ENCODE measurements around the gene NEK6. TPM values are rescaled to one million over a fixed set of nuclear protein-coding genes. Genes with fewer than 3 reads are reported as not detected.

Gene NEK6
- total and polyA plus RNA-seq, 9 donors: 7.2 to 45.1 (median 22.8) TPM

- Histone ChIP-seq H3K4me1 (ENCODE audit: insufficient read depth) (no peaks in the 10 kb centered on the region), H3K9me3 (no peaks in the 10 kb centered on the region), H3K27me3 (no peaks in the 10 kb centered on the region), H3K27ac (no peak overlapping the region), H3K36me3 (no peaks in the 10 kb centered on the region), H3K4me3 (no peak overlapping the region)
- intact Hi-C loops (cut with DNase I): no loop called here
- no peak for DNase-seq
- TF ChIP-seq POLR2A (IDR thresholded peaks at IDR 0.05) (no peak), EP300 (IDR thresholded peaks at IDR 0.05) (no peak)
- TF ChIP-seq, protein P1, sequence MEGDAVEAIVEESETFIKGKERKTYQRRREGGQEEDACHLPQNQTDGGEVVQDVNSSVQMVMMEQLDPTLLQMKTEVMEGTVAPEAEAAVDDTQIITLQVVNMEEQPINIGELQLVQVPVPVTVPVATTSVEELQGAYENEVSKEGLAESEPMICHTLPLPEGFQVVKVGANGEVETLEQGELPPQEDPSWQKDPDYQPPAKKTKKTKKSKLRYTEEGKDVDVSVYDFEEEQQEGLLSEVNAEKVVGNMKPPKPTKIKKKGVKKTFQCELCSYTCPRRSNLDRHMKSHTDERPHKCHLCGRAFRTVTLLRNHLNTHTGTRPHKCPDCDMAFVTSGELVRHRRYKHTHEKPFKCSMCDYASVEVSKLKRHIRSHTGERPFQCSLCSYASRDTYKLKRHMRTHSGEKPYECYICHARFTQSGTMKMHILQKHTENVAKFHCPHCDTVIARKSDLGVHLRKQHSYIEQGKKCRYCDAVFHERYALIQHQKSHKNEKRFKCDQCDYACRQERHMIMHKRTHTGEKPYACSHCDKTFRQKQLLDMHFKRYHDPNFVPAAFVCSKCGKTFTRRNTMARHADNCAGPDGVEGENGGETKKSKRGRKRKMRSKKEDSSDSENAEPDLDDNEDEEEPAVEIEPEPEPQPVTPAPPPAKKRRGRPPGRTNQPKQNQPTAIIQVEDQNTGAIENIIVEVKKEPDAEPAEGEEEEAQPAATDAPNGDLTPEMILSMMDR (IDR thresholded peaks at IDR 0.05): no peak
- 93 to 98% (median 93%) methylated on average over 5 of the region's 5 CpGs for WGBS, 3 donors
These were observed 53.5 kb downstream of the NEK6 start for GRCh38 chr9:124311283-124311682.

DNA sequence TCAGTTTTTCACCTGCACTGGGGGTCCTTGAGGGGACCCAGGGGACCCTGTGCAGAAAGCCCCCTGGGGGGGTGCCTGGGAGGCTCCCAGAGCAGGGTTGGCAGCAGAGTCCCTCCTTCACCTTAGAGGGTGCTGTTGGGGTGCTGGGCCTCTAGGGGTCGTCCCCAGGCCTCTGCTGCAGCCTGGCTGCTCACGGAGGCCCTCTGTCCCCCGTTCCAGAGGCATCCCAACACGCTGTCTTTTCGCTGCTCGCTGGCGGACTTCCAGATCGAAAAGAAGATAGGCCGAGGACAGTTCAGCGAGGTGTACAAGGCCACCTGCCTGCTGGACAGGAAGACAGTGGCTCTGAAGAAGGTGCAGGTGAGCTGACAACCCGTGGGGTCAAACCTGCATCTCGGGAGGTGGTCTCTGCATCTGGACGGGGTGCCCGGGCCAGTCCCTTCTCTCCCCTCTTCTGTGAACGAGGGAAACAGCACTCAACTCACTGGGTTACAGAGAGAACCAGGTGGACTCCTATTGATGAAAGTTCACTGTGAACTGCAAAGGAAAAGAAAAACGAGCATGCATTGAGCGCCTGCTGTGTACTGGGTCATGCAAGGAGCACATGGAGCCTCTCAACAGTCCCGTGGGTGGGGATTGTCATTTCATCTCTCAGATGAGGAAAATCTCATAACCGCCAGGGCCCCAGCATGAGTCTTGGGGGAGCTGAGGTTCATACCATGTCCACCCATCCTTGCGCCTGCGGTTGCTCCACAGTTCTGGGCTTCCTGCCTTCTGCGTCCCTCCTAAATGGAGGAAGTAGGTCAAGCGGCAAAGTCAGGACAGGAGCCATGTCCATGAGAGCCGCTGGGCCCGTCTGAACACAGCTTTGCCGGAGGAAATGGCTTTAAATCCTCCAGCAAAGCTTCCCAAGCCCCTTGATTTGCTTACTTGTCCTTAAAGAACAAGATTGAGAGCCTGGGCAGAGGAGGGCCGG lies 54.8 kb downstream of the NEK6 start:
- H3K9me3 ChIP-seq: no peaks in the 10 kb centered on the region
- H3K4me3 ChIP-seq: no peak overlapping the region
- intact Hi-C loops (cut with DNase I): no loop called here
- H3K4me1 ChIP-seq (ENCODE audit: insufficient read depth): no peaks in the 10 kb centered on the region
- no peaks in the 10 kb centered on the region for H3K36me3 ChIP-seq
- no peak overlapping the region for H3K27ac ChIP-seq
- TF ChIP-seq EP300 (IDR thresholded peaks at IDR 0.05): no peak
- TF ChIP-seq POLR2A (IDR thresholded peaks at IDR 0.05): no peak
- TF ChIP-seq, protein P1 (IDR thresholded peaks at IDR 0.05): no peak
- no peak for DNase-seq
- 84 to 87% (median 86%) methylated on average over 27 of the region's 27 CpGs for WGBS, 3 donors
- no peaks in the 10 kb centered on the region for H3K27me3 ChIP-seq

DNA sequence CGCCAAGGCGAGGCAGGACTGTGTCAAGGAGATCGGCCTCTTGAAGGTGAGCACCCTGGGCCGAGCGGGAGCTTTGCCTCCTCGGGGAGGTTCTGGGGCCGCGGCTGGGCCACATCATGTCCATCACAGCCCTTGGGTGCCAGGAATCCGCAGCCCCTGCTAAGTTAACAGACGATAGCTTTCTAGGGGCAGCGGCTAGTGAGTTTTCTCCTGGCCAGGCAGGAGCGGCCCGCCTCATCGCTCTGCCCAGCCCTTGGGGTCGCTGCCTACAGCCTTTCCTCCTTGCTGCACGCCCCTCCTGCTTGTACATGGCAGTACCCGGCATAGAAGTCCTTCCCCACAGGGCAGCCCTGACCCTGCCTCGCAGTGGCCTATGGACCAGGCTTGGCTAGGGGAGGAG lies 56.2 kb downstream of the NEK6 start:
- DNase-seq: no peak
- H3K36me3 ChIP-seq: no peaks in the 10 kb centered on the region
- no peak overlapping the region for H3K27ac ChIP-seq
- no peaks in the 10 kb centered on the region for H3K27me3 ChIP-seq
- 92 to 93% (median 92%) methylated on average over 18 of the region's 18 CpGs for WGBS, 3 donors
- no peaks in the 10 kb centered on the region for H3K4me1 ChIP-seq (ENCODE audit: insufficient read depth)
- TF ChIP-seq, protein P1 (IDR thresholded peaks at IDR 0.05): no peak
- TF ChIP-seq EP300 (IDR thresholded peaks at IDR 0.05): no peak
- no peak for TF ChIP-seq POLR2A (IDR thresholded peaks at IDR 0.05)
- intact Hi-C loops (cut with DNase I): no loop called here
- no peak overlapping the region for H3K4me3 ChIP-seq
- H3K9me3 ChIP-seq: no peaks in the 10 kb centered on the region

DNA sequence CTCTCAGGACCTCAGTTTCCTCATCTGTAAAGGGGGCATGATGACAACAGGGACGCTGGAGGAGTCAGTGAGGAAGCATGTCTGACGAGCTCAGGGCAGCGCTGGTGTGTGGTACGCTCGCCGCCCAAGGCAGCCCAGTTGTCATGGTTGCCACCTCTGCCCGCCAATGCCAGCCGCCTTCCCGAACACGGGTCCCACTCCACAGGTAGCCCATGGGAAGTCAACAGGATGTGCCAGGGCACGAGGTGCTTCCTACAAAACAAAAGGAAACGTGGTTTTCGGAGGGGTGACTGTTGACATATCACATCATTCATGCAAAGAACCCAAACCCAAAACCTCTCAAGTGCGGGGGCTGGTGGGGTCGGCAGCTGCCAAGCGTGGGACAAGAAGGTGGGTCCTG lies 58.1 kb downstream of the NEK6 start:
- intact Hi-C loops (cut with DNase I): no loop called here
- TF ChIP-seq, protein P1 (IDR thresholded peaks at IDR 0.05): no peak
- TF ChIP-seq EP300 (IDR thresholded peaks at IDR 0.05) (no peak), POLR2A (IDR thresholded peaks at IDR 0.05) (no peak)
- H3K36me3 ChIP-seq: no peaks in the 10 kb centered on the region
- DNase-seq: no peak
- no peaks in the 10 kb centered on the region for H3K27me3 ChIP-seq
- no peak overlapping the region for H3K4me3 ChIP-seq
- H3K4me1 ChIP-seq (ENCODE audit: insufficient read depth): peaks cover 3% of the 10 kb centered on the region
- H3K9me3 ChIP-seq: no peaks in the 10 kb centered on the region
- WGBS, 3 donors: 87 to 93% (median 89%) methylated on average over 16 of the region's 16 CpGs
- no peak overlapping the region for H3K27ac ChIP-seq
